Muscle of arm (tissue), 14 donors: ENCODE results near the gene MMP10. TPM values are rescaled to one million over a fixed set of nuclear protein-coding genes. Genes with fewer than 3 reads are reported as not detected.
A peak's percentile ranks its signal among the peaks of the same experiment; 100 is the strongest.

Source experiments
- DNase-seq: peaks from one replicate; pipeline ENCODE4 v3.0.0-alpha.2; 2013
- long read RNA-seq, 11 donors: transcript quantifications; one replicate each; lab custom pipeline, GENCODE V29; 2026
- polyA plus RNA-seq, 12 donors: library from polyadenylated mRNA; unstranded; fragments of 120-200 nt; gene quantifications; one replicate each; pipeline ENCODE4 v1.2.1, GENCODE V29; 2013; ENCODE audit not compliant: insufficient read length in 12 of 12

MMP10 gene
- polyA plus RNA-seq: not detected
- long read RNA-seq, donor 1: 0 reads
- long read RNA-seq, donor 2: 0 reads
- long read RNA-seq, donor 3: 0 reads
- long read RNA-seq, donor 4: 0 reads
- long read RNA-seq, donor 5: 0 reads
- long read RNA-seq, donor 6: 0 reads
- long read RNA-seq, donor 7: 0 reads
- long read RNA-seq, donor 8: 0 reads
- long read RNA-seq, donor 9: 0 reads
- long read RNA-seq, donor 10: 0 reads
- long read RNA-seq, donor 11: 0 reads

DNA sequence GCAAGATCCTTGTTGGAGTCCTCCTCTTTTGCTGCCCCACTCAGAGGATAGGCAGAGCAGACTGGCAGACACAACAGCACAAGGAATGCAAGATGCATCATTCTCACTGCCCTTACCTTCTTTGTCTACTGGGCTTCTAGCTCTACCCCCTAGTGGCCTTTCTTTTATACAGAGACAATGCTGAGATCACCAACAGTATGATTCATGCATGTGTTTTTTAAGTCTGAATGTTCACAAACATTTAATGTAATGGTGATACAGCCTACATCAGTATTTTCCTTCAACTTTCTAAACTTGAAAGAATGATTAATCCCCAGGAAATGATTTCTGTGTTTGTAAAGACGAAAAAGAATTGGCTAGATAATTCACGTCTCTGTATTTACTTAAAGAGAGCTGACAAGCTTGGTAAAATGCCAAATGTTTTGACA is at the start of gene MMP10:
TSS of gene MMP10 (minus strand) at position 138 of the 428 bp plus-strand sequence. CDS start at position 101, 37 bp downstream.
- DNase-seq: no peak

DNA sequence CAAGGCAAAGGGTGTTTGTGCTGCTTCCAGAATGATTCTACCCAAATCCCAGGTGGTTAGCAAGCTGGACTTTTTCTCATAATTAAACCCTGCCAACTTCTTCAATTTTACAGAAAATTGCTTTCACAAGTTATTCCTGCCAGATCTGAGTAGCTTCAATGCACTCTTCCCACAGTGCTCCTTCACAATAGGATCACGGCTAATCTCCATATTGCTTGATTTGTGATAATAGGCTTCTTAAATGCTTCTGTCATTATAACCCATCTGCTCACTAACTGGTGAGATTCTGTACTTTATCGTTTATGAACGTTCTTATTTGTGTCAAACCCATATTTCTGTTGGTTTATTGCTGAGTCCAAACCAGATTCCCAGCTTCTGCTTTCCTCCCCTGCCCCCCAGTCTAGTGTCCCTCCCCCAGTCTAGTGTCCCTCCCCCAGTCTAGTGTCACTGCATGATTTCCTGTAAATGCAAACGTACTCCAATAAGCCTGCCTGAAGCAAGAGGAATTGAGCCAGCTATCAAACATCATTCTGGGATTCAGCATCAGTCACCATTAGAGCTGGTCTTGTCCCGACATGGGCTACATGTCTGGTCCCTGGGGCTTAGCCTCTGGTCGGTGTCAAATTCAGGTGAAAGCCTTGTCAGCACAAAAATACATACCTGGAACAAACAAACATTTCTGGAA is 49.0 kb upstream of the MMP10 start:
- DNase-seq: no peak

DNA sequence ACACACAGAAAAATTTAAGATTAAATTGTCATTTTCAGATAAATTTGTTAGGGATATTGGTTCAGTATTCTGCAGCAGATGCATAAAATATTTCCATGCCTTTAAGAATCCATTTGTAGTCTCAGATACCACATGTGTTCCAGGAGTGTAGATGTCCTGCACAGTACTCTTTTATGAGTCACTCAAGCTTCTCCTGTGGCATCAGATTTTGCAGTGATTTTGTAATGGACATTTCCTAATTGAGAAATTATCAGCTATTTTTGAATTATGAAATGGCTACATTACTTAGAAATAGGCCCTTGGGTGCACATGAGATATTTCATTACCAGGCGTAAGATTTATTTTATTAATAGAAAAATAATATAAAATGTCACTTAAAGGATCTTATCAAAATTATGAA is 44.1 kb upstream of the MMP10 start:
- DNase-seq: no peak

DNA sequence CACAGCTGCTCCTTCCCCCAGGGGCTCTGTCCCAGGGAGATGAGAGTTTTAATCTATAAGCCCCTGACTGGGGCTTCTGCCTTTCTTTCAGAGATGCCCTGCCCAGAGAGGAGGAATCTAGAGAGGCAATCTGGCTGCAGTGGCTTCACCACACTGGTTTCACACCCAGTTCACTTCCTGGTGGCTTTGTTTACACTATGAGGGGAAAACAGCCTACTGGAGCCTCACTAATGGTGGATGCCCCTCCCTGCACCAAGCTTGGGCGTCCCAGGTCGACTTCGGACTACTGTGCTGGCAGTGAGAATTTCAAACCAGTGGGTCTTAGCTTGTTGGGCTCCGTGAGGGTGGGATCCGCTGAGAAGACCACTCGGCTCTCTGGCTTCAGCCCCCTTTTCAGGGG is 39.1 kb upstream of the MMP10 start:
- no peak for DNase-seq

DNA sequence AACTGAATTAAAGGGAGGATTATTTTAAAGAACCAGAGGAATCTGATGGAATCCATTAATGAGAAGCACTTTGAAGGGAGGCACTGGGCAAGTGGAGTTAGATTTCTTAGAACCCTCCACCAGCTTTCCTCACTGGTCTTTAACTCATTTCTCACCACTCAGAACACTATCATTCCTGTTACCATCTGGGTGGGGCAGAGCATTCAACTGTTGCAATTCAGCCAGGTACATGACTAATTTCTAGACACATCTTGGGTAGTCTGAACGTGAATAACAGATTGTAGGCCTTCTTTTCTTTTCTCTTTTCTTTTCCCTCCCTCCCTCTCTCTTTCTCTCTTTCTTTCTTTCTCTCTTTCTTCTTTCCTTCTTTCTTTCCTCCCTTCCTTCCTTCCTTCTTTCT is 33.1 kb upstream of the MMP10 start:
- no peak for DNase-seq

DNA sequence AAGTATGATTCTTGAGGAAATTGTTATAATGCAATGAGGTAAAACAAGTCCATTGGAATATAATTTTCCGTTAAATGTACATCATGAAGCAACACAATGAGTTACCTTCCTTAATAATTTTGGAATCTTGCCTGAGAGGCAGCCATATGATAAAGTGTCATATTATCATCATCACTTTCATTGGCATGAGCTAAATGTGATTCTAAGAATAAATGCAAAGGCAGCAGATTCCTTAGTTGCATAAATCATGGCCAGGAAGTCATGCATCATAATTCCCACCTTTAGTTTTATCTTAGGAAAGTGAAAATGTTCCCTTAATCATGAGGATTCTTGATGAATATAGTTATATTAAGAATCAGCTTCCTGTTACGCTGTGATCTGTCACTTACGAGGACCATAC is 31.8 kb upstream of the MMP10 start:
- no peak for DNase-seq

DNA sequence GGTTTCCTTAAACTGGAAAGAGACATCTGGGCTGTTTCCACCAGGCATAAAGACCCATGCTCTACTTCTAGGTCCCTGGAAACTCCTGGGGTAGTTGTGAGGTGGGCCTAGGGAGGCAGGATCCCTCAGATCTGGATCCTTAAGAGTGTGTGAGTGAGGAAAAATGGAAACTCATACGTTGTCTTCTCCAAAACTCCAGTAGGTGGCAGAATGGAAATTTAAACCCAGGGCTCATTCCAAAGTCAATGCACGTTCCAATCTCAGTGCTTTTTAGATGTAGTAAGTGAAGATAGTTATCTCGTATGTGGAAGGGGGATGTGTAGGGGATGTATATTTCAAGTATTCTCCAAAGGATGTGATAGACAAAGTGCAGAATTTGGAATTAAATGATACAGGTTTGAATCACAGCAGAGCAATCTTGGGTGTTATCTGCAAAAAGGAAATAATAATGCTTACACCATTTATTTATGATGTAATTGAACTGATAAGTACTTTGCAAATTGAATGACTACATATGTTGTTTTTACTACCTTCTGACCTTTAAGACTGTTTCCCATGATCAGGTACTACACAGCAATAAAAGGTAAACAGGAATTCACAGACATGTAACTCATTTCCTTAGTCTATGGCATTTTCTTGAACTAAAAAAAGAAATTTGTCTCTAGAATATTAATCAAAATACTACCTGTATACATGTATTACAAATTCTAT is 30.7 kb upstream of the MMP10 start:
- DNase-seq: no peak

DNA sequence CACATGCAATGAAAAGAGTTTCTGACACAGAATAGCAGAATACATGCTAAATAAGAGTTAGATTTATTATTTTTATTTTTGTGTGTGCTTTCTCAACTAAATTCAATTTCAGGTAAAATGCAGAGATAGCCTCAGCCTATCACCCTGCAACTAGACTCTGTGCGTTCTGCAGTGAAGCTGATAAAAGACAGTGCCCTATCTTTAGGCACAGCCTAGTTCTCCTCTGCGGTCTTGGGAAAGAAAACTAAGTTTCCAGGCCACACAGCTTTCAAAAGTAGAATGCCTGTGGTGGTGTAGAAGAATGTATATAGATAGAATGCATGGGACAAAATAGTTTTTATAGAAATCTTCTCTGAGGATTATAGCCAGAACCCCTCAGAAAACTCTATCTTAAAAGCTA is 29.5 kb upstream of the MMP10 start:
- no peak for DNase-seq

DNA sequence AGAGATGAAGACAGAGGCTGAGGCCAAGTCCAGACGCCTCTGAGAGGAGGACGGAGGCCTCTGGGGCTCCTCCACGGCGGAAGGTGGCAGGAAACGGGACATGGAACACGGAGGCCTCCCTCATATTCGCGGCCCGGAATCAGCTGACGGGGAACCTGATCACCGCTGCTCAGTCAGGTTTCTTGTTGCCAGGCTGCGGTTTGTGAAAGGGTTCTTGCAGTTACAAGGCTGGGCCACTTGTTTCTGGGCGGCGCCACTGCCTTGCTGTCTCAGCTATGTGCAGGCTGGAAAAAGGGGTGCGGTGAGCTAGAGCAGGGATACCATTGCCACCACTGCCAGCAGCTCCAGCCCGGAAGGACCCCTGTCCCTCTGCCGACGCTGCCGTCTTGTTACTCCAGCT is 27.5 kb upstream of the MMP10 start:
- DNase-seq: no peak

DNA sequence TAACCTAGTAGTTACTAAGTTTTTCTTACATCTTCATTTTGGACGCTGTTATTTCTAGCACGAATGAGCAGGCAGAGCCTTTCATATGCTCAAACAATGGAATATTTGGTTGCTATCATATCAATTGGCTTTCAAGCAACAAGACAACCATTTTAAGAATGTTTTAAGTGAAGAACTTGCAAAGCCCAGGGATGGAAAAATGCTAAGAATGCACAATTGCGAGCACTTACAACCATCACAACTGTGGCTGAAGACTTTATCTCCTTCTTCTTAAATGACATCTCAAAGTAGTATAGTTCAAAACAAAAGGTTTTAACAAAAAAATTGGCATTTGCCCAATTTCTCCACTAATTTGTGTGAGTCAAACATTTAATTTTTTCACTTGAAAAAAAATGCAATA is 25.9 kb upstream of the MMP10 start:
- no peak for DNase-seq

DNA sequence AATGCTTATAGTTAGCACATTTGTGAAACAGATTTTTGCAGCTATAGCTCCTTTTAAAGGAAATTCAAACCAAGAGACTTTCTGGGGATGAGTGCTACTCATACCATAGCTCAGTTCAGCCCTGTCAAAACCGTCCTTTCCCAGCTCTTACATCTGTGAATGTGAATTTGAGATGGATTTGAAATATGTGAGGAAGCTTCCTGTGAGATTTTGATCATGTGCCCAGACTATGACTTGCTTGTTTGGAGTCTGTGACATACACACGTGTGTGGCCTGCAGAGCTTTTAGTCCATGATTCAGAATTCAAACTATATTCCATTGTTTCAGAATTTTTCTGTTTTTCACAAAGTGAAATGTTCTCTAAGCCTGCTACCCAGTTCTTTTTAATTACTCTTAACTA is 21.9 kb upstream of the MMP10 start:
- DNase-seq: peak; percentile 71

DNA sequence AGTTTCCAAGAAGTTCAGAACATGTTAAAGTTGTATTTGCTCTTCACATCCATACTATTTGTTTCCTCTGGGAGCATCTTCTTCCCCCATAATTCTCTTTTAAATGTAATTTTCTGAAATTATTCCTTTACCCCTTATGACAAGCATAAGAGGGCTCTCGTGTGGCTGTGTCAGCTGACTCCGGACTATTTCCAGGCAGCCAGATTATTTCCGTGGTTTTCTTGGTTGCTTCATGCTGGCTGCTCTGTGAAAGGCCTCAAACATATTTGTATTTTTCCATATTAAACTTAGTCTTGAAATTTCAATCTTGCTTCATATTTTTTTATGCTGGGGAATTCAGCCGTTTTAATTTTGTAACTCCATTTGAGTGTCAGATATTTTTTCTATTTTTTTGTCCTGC is 20.3 kb upstream of the MMP10 start:
- peak; percentile 65 for DNase-seq

DNA sequence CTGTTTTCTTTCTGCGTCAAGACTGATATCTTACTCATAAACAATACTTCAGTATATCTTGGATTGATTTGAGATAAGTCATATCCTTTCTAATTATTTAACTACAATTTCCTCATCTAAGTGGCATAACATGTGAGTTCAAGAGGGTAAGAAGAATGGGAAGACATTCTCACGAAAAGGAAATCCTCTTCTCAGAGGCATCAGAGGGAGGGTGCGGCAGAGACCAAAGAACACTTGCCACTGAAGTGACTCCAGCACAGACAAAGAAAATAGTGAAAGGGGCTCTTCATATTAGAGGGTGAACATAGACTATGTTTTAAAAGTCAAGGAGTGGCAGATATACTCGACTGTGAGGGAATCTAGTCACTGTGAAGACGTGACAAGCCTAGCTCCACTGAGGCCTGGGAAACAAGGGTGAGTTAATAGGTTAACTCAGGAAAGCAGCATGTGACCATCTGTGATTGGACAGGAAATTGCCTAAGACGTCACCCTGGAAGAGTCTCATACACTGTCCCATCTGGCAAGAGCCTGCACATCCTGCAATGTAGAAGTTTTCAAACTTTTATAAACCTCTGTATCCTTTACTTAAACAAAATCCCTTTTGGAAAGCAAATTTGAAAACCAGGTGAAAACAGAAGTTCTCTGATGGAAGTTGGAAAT is 19.4 kb upstream of the MMP10 start:
- DNase-seq: peak; percentile 55

DNA sequence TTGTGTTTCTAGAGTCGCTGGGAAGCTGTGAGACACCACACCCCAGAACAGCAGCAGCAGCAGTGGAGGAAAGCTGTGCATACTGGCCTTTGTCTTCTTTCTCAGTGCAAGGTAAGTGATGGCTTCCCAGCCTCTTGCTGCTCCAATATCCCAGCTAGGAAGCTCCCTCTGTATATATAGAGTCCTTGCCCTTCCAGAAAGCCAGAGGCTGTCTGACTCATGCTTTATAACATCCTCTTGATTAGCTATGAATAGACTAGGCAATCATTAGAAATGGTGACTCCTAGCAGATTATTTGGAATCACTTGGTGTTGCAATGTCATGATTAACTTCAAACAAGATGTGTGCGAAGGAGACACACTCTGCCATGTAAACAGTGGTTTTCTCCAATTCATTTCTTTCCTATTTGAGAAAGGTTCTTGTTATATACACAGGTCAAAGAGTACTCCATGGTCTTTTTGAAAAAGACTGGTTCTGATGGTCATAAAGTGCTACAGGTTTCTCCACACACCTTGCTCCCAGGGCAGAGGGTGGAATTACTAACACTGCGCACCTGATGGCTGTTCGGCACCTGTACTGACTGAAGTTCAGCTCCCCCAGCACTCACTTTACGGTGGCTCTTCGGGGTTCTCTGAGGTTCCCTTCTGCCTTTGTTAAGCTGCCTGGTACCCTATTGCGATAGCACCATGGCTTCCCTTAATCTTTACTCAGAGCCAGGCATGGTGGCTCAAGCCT is 17.8 kb upstream of the MMP10 start, which contains the start of gene MMP1:
TSS of gene MMP1 (minus strand) at position 149 of the 735 bp plus-strand sequence. CDS start at position 81, 68 bp downstream.
- DNase-seq: no peak

DNA sequence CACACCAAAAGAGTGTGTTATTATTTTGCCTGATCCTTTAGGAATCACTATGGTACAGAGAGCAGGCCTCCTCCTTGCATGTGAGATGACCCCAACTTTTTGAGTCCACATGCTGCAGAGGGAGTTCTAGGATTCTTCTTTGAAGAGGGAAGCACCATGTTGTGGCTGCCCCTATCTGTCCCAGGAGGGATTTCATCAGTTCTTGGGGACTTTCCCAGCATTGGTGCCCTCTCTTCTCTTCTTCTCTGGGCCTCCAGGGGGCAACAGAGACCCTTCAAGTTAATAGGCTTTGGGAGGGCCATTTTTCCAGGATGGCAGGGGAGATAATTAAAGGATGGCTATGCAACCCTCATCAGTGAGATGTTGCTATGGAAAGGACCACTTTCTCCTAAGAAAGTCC is 14.0 kb upstream of the MMP10 start:
- no peak for DNase-seq

DNA sequence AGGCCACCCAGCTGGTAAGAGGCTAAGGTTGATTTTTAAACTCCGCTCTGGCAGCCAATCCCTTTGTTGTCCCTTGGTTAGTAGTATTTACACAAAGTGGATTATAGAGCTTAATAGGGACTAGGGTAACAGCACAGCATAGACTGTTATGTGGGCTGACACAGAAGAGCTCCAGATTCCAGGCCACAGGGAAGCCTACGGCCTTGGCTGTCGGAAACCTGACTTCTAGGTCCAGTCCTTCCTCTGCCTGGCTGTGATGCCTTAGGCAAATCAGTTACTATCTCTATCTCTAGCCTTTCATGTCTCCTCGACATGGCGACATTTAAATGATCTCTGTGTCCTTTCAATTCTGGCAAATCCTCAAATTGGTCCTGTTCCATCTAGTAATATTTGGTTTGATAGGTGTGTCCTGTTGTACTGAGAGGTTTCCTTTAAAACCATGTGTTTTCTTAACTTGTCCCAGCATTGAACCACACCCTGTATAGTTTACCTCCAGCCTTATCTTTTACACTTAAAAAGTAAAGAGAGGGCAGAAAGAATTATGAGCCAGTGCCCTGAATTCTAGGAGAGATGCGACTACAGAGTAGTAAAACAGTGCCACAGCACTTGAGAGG is 13.4 kb upstream of the MMP10 start:
- DNase-seq: no peak

DNA sequence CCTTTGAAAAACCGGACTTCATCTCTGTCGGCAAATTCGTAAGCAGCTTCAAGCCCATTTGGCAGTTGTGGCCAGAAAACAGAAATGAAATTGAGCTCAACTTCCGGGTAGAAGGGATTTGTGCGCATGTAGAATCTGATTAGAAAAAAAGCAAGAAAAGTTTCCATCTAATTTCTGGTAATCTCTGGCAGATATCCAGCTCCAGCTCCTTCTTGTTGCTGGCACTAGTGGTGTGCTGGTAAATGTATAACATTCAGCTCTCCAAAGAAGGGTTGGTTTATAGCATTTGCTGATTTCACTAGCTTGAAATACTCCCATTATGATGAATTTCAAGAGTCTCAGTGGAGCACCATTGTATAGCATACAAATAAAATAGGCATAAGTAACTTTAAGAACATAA is 12.2 kb upstream of the MMP10 start:
- no peak for DNase-seq

DNA sequence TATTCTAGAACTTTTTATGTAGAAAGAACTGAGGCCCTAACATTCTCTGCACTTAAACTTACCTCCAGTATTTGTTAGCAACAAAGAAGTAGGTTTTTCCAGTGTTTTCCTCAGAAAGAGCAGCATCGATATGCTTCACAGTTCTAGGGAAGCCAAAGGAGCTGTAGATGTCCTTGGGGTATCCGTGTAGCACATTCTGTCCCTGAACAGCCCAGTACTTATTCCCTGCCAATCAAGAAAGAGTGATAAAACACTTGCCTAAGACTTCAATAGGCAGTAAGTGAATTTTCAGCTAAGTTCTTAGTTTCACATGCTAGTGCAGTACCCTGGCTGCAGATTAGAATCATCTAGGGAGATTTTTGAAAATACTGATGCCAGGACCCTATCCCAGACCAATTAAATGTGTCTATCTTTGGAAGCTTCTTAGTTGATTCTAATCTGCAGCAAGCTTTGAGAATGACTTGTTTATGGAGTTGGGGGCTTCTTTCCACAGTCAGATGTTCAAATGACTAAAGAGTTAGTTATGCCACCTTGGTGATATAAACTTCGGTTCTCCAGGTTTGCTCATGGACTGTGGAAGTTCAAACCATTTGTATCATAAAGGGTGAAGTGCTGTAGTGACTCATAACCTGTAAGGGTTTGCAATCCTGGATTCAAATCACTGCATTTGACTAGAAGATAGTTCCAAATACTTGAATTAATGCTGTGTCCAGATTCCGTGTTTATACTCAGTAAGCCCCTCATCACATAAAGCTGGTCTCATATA is 11.0 kb upstream of the MMP10 start:
- no peak for DNase-seq

DNA sequence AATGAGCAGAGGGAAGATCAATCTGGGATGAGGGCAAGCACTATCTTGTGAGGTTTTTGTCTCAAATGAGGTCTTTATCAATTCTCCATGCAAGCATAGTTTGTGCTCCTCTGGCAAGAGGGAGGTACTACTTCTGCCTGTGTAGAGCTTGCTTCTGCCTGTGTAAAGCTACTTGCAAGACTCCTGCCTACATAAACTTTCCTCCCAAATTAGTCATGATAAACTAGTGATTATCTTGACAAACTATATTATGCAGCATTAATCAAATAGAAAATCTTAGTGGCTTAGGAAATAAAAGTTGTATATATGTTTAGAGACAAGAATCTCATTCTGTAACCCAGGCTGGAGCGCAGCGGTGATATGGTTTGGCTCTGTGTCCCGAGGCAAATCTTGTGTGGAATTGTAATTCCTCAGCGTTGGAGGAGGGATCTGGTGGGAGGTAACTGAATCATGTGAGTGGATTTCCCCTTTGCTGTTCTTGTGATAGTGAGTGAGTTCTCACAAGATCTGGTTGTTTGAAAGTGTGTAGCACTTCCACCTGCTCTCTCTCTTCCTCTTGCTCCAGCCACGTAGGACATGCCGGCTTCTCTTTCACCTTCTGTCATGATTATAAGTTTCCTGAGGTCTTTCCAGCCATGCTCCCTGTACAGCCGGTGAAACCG is 8.0 kb upstream of the MMP10 start:
- DNase-seq: no peak

DNA sequence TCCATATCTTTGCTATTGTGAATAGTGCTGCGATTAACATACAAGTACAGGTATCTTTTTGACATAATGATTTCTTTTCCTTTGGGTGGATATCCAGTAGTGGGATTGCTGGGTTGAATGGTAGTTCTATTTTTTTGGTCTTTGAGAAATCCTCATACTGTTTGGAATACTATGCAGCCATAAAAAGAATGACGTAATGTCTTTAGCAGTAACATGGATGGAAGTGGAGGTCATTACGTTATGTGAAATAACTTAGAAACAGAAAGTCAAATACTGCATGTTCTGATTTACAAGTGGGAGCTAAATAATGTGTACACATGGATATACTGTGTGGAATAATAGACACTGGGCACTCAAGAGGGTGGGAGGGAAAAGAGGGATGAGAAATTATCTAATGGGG is 4.0 kb upstream of the MMP10 start:
- DNase-seq: no peak
